ENCODE results near the gene CIAPIN1. TPM values are rescaled to one million over a fixed set of nuclear protein-coding genes. Genes with fewer than 3 reads are reported as not detected.
"Not testable (repeated sequence)": the region's sequence is repeated elsewhere in the genome, so short reads cannot be mapped to it uniquely, and the experiment has no call there.

The CIAPIN1 gene
- total and polyA plus RNA-seq, 5 experiments from 2014 or later: 37.2 to 143 (median 81.1) TPM

GRCh38 chr16:57462978-57463362 is 15.8 kb upstream of the CIAPIN1 start:
- Mint-ChIP-seq H3K4me1 (peaks cover 20 to 48% (median 36%) of the 10 kb centered on the region in 4 donors), H3K9me3 (no peaks in the 10 kb centered on the region), H3K27ac (peak overlapping the region; percentile 95 to 100 (median 99)), H3K36me3 (peaks cover 0 to 73% (median 3%) of the 10 kb centered on the region in 3 donors), H3K27me3 (no peaks in the 10 kb centered on the region), H3K4me3 (peak overlapping the region; percentile 93 to 100 (median 100))
- POLR2A ChIA-PET: interaction anchor here (0.7 to 3.9 kb wide), 15 partner anchors 9 to 162 kb away, joined by 3 to 58 read pairs (median 4); partner anchors contain the start of genes ADGRG5, CCDC102A, CIAPIN1 and COQ9
- ATAC-seq (peak in 1 of 2 donors; percentile 20), DNase-seq (no peak)

GRCh38 chr16:57462209-57462977 is 15.2 kb upstream of the CIAPIN1 start, which contains the start of gene POLR2C:
Gene POLR2C (plus strand): TSS chr16:57462679. CDS start chr16:57462725, 46 bp downstream.
- H3K4me3 Mint-ChIP-seq: peak within 1 kb of the TSS; percentile 93 to 100 (median 100)
- no peaks in the 10 kb centered on the region for H3K9me3 Mint-ChIP-seq
- peaks cover 20 to 48% (median 36%) of the 10 kb centered on the region in 4 donors for H3K4me1 Mint-ChIP-seq
- peak within 1 kb of the TSS; percentile 95 to 100 (median 99) for H3K27ac Mint-ChIP-seq
- POLR2A ChIA-PET: interaction anchor here (0.6 to 3.9 kb wide), 22 partner anchors 9 to 182 kb away, joined by 3 to 58 read pairs (median 4); partner anchors contain the start of genes ADGRG5, CCDC102A, CIAPIN1 and COQ9
- H3K36me3 Mint-ChIP-seq: peaks cover 0 to 68% (median 3%) of the 10 kb centered on the region in 3 donors
- peak; percentile 95 to 98 for ATAC-seq
- H3K27me3 Mint-ChIP-seq: no peaks in the 10 kb centered on the region
- DNase-seq: peak; percentile 83 to 95 (median 92)

- ATAC-seq (no peak), DNase-seq (no peak)
- Mint-ChIP-seq H3K36me3 (peaks cover 0 to 51% (median 12%) of the 10 kb centered on the region in 3 donors), H3K27ac (no peak overlapping the region), H3K4me3 (no peak overlapping the region), H3K9me3 (no peaks in the 10 kb centered on the region), H3K27me3 (no peaks in the 10 kb centered on the region), H3K4me1 (peaks cover 14 to 19% (median 17%) of the 10 kb centered on the region in 4 donors)
- POLR2A ChIA-PET: no interaction called here
Observed at GRCh38 chr16:57452021-57452420, 4.8 kb upstream of the CIAPIN1 start.

- H3K4me3 Mint-ChIP-seq: peak overlapping the region; percentile 89 to 96 (median 92)
- peak; percentile 4 to 24 for ATAC-seq
- H3K27me3 Mint-ChIP-seq: no peaks in the 10 kb centered on the region
- H3K27ac Mint-ChIP-seq: peak overlapping the region; percentile 84 to 97 (median 92)
- no peaks in the 10 kb centered on the region for H3K9me3 Mint-ChIP-seq
- peaks cover 14 to 58% (median 41%) of the 10 kb centered on the region in 4 donors for H3K4me1 Mint-ChIP-seq
- peak in 3 of 10 donors; percentile 10 to 64 (median 31) for DNase-seq
- POLR2A ChIA-PET: interaction anchor here (0.7 to 4.5 kb wide), 19 partner anchors 11 to 515 kb away, joined by 3 to 58 read pairs (median 5); partner anchors contain the start of genes ARL2BP, CCDC102A, DOK4 and HERPUD1
- H3K36me3 Mint-ChIP-seq: peaks cover 0 to 12% (median 1%) of the 10 kb centered on the region in 3 donors
Observed at GRCh38 chr16:57446531-57447185, 527 bp downstream of the CIAPIN1 start.

GRCh38 chr16:57445510-57445909 is 1.7 kb downstream of the CIAPIN1 start:
- peaks cover 1 to 13% (median 12%) of the 10 kb centered on the region in 3 donors for H3K36me3 Mint-ChIP-seq
- DNase-seq (no peak), ATAC-seq (no peak)
- H3K4me3 Mint-ChIP-seq: peak overlapping the region in 7 of 10 donors; percentile 39 to 90 (median 70)
- POLR2A ChIA-PET: interaction anchor here (0.7 to 2.7 kb wide), 4 partner anchors 13 to 657 kb away, joined by 3 to 23 read pairs (median 5); partner anchors contain the start of gene ARL2BP
- H3K27me3 Mint-ChIP-seq: no peaks in the 10 kb centered on the region
- H3K9me3 Mint-ChIP-seq: peaks cover 0 to 3% (median under 1%) of the 10 kb centered on the region in 9 donors
- peaks cover 13 to 58% (median 43%) of the 10 kb centered on the region in 4 donors for H3K4me1 Mint-ChIP-seq
- peak overlapping the region in 4 of 10 donors; percentile 52 to 71 (median 66) for H3K27ac Mint-ChIP-seq

GRCh38 chr16:57444711-57445110 is 2.5 kb downstream of the CIAPIN1 start:
- H3K4me1 Mint-ChIP-seq: peaks cover 11 to 58% (median 42%) of the 10 kb centered on the region in 4 donors
- DNase-seq (no peak), ATAC-seq (no peak)
- POLR2A ChIA-PET: interaction anchor here (1.0 to 1.1 kb wide), 2 partner anchors 18 to 23 kb away, joined by 3 read pairs; partner anchors contain the start of gene POLR2C
- peak overlapping the region in 4 of 10 donors; percentile 14 to 84 (median 32) for H3K4me3 Mint-ChIP-seq
- H3K36me3 Mint-ChIP-seq: peaks cover 9 to 21% (median 20%) of the 10 kb centered on the region in 3 donors
- peaks cover 0 to 9% (median 4%) of the 10 kb centered on the region in 9 donors for H3K9me3 Mint-ChIP-seq
- H3K27ac Mint-ChIP-seq: peak overlapping the region in 6 of 10 donors; percentile 14 to 86 (median 22)
- H3K27me3 Mint-ChIP-seq: no peaks in the 10 kb centered on the region

GRCh38 chr16:57440551-57440950 is 6.6 kb downstream of the CIAPIN1 start:
- H3K4me1 Mint-ChIP-seq: peaks cover 8 to 50% (median 22%) of the 10 kb centered on the region in 4 donors
- H3K4me3 Mint-ChIP-seq: peak overlapping the region in 1 of 10 donors; percentile 11
- not testable (repeated sequence) for H3K27me3 Mint-ChIP-seq, DNase-seq, ATAC-seq
- POLR2A ChIA-PET: interaction anchor here (2.6 kb wide), 1 partner anchor 8 kb away, joined by 7 read pairs; no protein-coding TSS in a partner anchor
- peaks cover 24 to 56% (median 46%) of the 10 kb centered on the region in 3 donors for H3K36me3 Mint-ChIP-seq
- peak overlapping the region in 1 of 10 donors; percentile 27 for H3K27ac Mint-ChIP-seq
- H3K9me3 Mint-ChIP-seq: peaks cover 0 to 10% (median 6%) of the 10 kb centered on the region in 9 donors

GRCh38 chr16:57439947-57440346 is 7.2 kb downstream of the CIAPIN1 start:
- ATAC-seq, H3K4me3 Mint-ChIP-seq, POLR2A ChIA-PET, H3K27me3 Mint-ChIP-seq, DNase-seq: not testable (repeated sequence)
- Mint-ChIP-seq H3K9me3 (peaks cover 0 to 10% (median 6%) of the 10 kb centered on the region in 9 donors), H3K36me3 (peaks cover 24 to 62% (median 47%) of the 10 kb centered on the region in 3 donors), H3K4me1 (peaks cover 9 to 48% (median 23%) of the 10 kb centered on the region in 4 donors), H3K27ac (peak overlapping the region in 3 of 10 donors; percentile 3 to 69 (median 20))

- Mint-ChIP-seq H3K27me3 (no peaks in the 10 kb centered on the region), H3K36me3 (peaks cover 24 to 79% (median 49%) of the 10 kb centered on the region in 3 donors), H3K4me3 (peak overlapping the region in 3 of 10 donors; percentile 26 to 47 (median 30)), H3K4me1 (peaks cover 23 to 59% (median 37%) of the 10 kb centered on the region in 4 donors), H3K27ac (peak overlapping the region in 7 of 10 donors; percentile 49 to 84 (median 70)), H3K9me3 (peaks cover 0 to 10% (median 6%) of the 10 kb centered on the region in 9 donors)
- ATAC-seq (no peak), DNase-seq (no peak)
- POLR2A ChIA-PET: interaction anchor here (1.6 kb wide), 1 partner anchor 11 kb away, joined by 6 read pairs; the partner anchor contains the start of genes CIAPIN1 and COQ9
Observed at GRCh38 chr16:57435838-57436237, 11.3 kb downstream of the CIAPIN1 start.

- H3K36me3 Mint-ChIP-seq: peaks cover 12 to 79% (median 41%) of the 10 kb centered on the region in 3 donors
- H3K4me3 Mint-ChIP-seq: peak overlapping the region in 9 of 10 donors; percentile 23 to 78 (median 68)
- POLR2A ChIA-PET: interaction anchor here (1.5 to 3.1 kb wide), 6 partner anchors 8 to 28 kb away, joined by 4 to 23 read pairs (median 8); partner anchors contain the start of genes CIAPIN1, COQ9 and POLR2C
- DNase-seq: peak in 7 of 10 donors; percentile 10 to 82 (median 54)
- peak; percentile 86 to 92 for ATAC-seq
- H3K4me1 Mint-ChIP-seq: peaks cover 23 to 52% (median 35%) of the 10 kb centered on the region in 4 donors
- no peaks in the 10 kb centered on the region for H3K27me3 Mint-ChIP-seq
- peak overlapping the region; percentile 84 to 94 (median 90) for H3K27ac Mint-ChIP-seq
- no peaks in the 10 kb centered on the region for H3K9me3 Mint-ChIP-seq
Observed at GRCh38 chr16:57434003-57434402, 13.2 kb downstream of the CIAPIN1 start.

- H3K36me3 Mint-ChIP-seq: peaks cover 3 to 79% (median 34%) of the 10 kb centered on the region in 3 donors
- peak; percentile 43 to 60 for ATAC-seq
- H3K4me3 Mint-ChIP-seq: peak overlapping the region; percentile 32 to 79 (median 67)
- no peaks in the 10 kb centered on the region for H3K27me3 Mint-ChIP-seq
- no peaks in the 10 kb centered on the region for H3K9me3 Mint-ChIP-seq
- peaks cover 21 to 50% (median 31%) of the 10 kb centered on the region in 4 donors for H3K4me1 Mint-ChIP-seq
- POLR2A ChIA-PET: interaction anchor here (0.7 to 3.1 kb wide), 9 partner anchors 9 to 134 kb away, joined by 3 to 23 read pairs (median 5); partner anchors contain the start of genes CIAPIN1, COQ9 and POLR2C
- peak in 2 of 10 donors; percentile 17 to 22 for DNase-seq
- peak overlapping the region; percentile 73 to 94 (median 90) for H3K27ac Mint-ChIP-seq
Observed at GRCh38 chr16:57432989-57433388, 14.2 kb downstream of the CIAPIN1 start.

Measured in naive thymus-derived CD8-positive, alpha-beta T cell (primary cell).